GM12892 (cell line): Measurements from ENCODE around the gene NRXN2.

ENCODE experiments used
- DNase-seq: peaks from one replicate; pipeline ENCODE4 v3.0.0; 2011; ENCODE audit not compliant: insufficient read length
- FAIRE-seq: peaks from 2 replicates; lab custom pipeline; 2011; peaks lifted over from hg19 to GRCh38; lab: Jason Lieb, UNC
- POLR2A ChIP-seq: IDR thresholded peaks from 2 replicates; pipeline ENCODE4 v1.6.1; 2011; ENCODE audit warnings: low read depth, low read length, control low read depth
- POLR2AphosphoS5 ChIP-seq: IDR thresholded peaks from 2 replicates; pipeline ENCODE4 v1.6.1; 2011; ENCODE audit warnings: low read depth, low read length, control low read depth
- TAF1 ChIP-seq: IDR thresholded peaks from 2 replicates; pipeline ENCODE4 v1.6.1; 2011; ENCODE audit warnings: low read depth, mild to moderate bottlenecking, control low read depth, low read length, borderline replicate concordance

The NRXN2 gene

DNA sequence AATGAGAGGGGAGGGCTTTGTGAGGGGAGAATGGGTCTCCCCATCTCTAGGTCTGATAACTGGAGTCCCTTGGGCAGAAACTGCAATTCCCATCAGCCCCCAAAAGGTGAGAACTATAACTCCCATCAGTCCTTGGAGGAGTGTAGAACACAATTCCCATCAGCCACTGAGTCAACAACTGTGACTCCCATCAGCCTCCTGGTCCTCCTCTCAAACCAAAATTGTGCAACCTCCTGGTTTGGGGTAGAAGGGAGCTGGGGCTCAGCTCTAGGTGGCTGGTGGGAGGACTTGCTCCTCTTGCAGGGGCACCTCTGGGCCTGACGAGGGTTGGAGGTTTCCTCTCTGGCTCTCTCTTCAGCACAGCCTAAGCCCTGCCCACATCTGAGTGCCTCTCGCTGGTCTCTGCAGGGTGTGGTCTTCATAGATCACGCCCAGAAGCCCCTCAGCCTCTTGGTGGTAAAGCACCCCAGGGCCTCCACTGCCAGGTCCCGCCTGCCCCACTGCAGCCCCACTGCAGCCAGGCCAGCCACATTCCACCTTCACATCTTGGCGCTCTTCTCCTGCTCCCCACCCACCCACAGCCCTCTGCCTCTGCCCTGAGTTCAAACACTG lies 113.5 kb downstream of the NRXN2 start:
- TF ChIP-seq TAF1 (no peak), POLR2AphosphoS5 (no peak), POLR2A (no peak)
- DNase-seq: no peak
- no peak for FAIRE-seq

- no peak for DNase-seq
- no peak for FAIRE-seq
- TF ChIP-seq TAF1 (no peak), POLR2AphosphoS5 (no peak), POLR2A (no peak)
Observed at GRCh38 chr11:64608636-64609035, 114.4 kb downstream of the NRXN2 start.

DNA sequence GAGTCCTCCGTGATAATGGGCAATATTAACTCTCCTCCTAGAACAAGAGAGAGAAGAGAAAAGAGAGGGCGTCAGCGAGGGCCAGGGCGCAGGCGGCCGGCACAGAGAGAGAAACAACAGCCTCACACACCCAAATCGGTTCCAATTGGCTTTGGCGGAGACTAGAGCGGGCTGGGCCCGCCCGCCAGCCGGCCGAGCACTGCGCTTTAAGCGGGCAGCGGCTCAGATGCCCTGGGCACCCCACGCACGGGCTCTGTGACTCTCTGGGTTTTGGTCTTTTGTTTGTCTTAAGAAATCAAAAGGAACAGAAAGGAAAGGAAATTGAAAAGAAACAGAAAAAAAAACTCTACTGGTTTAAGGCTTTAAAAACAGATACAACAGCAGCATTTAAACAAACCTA lies 115.0 kb downstream of the NRXN2 start:
- TF ChIP-seq TAF1: no peak
- TF ChIP-seq POLR2A: no peak
- no peak for TF ChIP-seq POLR2AphosphoS5
- DNase-seq: no peak
- no peak for FAIRE-seq

- TF ChIP-seq POLR2AphosphoS5 (no peak), TAF1 (no peak), POLR2A (no peak)
- FAIRE-seq: no peak
- no peak for DNase-seq
Observed at GRCh38 chr11:64607381-64607985, 115.5 kb downstream of the NRXN2 start.

DNA sequence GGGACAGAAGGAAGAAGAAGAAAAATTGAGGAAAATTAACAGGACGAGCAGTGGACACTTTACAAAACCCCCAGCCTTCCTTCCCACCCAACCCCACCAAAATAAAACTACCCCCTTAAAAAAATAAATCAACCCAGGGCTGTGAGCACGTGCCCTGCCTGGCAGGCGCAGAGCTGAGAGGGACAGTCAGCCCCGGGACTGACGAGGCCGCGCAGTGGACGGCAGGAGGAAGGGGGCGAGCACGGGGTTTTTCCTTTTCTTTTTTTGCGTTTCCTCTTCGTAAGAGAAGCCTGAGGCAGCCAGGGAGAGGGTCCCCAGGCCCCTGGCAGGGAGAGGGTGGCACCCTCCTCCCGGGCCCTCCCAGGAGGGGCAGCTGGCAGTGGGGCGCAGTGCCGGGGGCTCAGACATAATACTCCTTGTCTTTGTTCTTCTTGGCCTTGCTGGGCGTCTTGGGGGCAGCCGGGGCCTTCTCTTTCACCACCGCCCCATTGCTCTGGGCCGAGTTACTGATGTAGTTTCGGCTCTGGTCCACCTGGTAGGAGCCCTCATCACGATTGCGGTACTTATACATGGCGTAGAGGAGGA lies 116.1 kb downstream of the NRXN2 start:
- DNase-seq (no peak), FAIRE-seq (no peak)
- TF ChIP-seq POLR2A: no peak
- TF ChIP-seq POLR2AphosphoS5: no peak
- TF ChIP-seq TAF1: no peak

DNA sequence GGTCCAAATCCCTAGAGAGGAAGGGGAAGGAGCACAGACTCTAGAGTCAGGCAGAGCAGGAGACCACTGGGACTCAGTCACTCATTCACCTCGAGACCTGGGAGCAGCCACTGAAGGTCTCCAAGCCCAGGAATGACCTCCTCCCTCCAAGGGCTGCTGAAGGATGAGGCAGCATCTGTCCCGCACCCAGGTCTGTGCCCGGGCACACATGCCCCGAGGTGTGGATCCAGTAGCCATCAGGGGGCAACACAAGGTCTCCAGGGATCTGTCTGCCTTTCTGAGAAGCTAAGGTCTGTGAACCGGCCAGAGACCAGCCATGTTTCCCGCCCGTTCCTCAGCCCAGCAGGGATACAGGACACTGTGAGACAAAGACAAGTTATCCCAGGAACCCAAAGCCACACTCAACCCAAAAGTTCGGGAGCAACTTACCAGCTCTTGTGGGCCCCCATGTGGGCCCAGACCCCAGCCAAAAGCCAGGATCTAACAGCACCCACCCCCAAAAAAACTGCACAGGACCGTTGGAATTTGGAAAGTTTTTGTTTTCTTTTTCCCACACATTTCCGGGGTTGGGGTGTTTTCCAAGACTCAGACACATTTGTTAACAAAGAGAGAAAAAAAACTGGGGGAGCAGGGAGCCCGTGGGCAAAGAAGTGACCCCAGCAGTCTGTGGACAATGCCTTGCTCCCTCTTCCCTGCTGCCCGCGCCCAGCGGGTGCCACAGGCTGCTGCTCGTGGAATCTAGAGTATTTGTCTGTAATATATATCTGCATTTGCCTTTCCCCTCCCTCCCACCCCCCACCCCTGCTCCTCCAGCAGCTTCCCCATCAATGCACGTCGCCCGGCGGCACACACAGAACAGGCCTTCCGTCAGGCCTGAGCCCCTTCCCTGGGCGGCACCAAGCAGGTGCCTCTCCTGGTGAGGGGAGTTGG lies 117.1 kb downstream of the NRXN2 start:
- FAIRE-seq (no peak), DNase-seq (no peak)
- TF ChIP-seq TAF1: no peak
- no peak for TF ChIP-seq POLR2A
- TF ChIP-seq POLR2AphosphoS5: no peak

- TF ChIP-seq TAF1 (no peak), POLR2AphosphoS5 (no peak), POLR2A (no peak)
- no peak for FAIRE-seq
- DNase-seq: no peak
Observed at GRCh38 chr11:64605244-64605560, 117.8 kb downstream of the NRXN2 start.

- TF ChIP-seq POLR2A (no peak), TAF1 (no peak), POLR2AphosphoS5 (no peak)
- FAIRE-seq: no peak
- DNase-seq: no peak
Observed at GRCh38 chr11:64604458-64605243, 118.3 kb downstream of the NRXN2 start.

DNA sequence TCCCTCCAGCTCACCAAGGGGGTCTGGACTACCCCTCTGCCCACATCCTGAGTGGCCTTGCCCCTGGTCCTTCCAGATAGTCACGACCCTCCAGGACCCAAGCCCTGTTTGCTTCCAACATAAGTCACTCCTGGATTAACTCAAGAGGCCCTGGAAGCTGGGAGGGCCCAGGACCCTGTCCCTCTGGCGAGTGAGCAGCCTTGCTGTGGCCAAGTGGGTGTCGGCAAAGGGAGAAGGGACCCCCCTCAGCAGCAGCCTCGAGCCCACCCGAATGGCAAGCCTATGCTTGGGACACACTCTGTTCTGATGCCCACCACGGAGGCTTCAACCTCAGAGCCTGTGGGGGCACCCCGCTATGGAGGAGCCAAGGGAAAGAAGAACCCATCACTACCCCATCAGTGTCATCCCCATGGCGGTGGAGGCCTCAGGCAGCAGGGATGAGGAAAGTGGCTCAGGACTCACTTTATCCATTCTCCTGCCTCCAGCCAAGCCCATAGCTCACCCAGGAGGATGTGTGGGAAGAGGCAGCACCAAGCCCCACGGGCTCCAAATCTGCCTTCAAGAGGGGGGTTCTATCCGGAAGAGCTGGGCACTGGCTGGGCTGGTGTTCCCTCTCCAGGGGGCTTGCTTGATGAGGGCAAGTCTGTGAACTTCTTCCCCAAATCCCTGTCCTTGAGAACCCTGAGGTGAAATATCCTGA lies 119.4 kb downstream of the NRXN2 start:
- FAIRE-seq (no peak), DNase-seq (no peak)
- TF ChIP-seq TAF1: no peak
- TF ChIP-seq POLR2A: no peak
- no peak for TF ChIP-seq POLR2AphosphoS5

DNA sequence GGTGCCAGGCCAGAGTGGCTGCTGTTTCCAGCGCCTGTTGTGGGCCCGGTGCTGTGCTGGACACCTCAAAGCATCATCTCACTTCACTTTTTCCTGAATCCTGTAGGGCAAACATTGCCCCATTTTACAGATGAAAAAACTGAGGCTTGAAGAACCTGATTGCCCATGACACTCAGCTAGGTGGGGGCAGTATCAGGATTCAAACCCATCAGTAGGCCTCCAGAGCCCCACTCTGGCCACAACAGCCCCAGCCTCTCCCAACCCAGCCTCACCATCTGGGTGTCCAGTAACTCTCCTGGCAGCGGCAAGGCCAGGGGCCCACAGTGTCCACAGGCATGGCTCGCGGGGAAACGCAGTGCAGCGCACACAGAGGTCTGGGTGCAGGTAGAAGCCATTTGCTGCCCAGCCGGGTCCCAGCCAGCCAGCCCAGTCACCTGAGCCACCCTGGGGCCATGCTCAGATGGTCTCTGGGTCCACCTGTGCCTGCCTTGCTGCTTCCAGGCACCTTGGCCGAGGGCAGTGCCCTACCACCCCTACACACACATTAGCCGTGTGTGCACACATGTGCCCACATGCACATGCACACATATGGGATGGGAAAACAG lies 120.4 kb downstream of the NRXN2 start:
- DNase-seq: no peak
- FAIRE-seq: no peak
- TF ChIP-seq TAF1: no peak
- TF ChIP-seq POLR2A: no peak
- TF ChIP-seq POLR2AphosphoS5: no peak
